COR-L47 (cell line): ENCODE results near the gene PRICKLE2.

Experiments used
- DNase-seq: peaks from one replicate; lab custom pipeline; 2025; lab: John Stamatoyannopoulos, UW

Gene PRICKLE2

DNA sequence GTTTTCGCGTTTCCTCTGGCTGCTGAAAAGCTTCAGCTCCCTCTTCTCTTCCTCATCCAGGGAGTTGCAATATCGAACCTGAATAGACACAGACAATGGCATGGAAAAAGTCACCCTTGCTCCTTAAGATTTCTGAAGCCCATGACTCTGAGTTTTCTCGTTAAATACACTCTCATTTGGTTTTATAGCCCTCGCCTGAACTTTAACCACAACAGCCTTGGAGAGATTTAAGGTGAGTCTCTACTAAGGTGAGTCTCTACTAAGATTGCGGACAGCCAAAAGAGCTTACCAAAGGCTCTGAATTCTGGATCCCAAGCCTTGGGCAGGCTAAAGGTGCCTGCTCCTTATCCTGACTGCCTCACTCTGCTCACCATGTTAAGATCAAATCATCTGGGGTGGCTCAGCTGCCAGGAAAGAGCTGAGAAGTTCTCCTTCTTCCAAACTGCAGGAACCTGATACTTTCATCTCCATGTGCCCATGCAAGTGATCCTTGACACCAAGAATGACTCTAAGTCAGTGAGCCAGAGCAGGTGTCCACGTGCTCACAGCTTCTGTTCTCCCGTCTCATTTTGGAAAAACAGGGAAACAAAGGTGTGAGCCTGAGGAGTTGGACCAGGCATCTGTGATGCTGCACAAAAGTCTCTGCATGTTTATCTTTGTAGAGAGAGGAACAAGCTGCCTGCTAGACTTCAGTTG is 65.1 kb downstream of the PRICKLE2 start:
- DNase-seq = no peak

- DNase-seq = no peak
Measured at GRCh38 chr3:64158334-64158733, 66.9 kb downstream of the PRICKLE2 start.

DNA sequence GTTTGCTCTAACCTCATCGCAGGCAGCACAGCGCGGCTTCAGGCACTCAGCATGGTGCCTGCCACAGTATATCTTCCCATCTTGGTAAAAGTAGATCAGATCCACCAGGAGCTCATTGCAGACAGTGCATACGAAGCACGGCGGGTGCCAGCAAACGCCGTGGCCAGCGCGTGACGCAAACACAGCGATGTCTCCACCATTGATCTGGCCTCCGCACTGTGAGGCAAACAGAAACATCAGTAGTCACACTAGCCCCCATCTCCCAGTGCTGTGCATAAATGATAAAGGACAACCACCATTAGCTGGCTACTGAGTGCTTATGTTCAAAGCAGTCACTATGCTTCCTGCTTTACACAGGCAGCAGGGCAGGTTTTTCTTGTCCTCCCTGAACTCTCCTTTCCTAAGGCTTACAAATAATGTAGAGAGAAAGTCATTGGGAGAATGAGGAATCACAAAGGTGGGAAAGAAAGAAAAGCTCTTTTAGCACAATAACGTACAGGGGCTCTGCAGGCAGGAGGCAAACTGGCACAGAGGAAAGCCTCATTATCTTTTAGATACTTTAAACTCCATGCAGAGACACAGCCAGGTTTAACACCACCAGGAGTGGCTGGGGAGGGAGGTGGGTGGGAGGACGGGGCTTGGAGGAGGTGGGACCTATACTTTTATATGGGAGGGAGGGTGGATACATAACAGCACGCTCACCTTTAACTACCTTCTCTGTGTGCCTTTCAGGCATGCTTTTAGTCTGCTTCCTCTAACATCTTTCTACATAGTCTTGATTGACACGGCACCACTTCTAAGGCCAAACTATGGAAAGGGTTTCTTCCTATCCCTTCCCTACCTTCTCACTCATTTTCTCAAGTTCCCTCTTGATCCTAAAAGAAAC is 67.9 kb downstream of the PRICKLE2 start:
- DNase-seq = no peak

DNA sequence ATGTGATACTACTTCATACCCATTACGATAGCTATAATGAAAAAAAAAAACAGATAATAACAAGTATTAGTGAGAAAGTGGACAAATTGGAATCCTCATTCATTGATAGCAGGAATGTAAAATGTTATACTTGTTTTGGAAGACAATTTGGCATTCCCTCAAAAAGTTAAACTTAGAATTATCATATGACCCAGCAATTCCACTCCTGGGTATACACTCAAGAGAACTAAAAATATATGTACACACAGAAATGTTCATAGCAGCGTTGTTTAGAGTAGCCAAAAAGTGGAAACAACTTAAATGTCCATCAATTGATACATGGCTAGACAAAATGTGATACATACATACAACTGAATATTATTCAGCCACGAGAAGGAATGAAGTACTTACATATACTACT is 69.9 kb downstream of the PRICKLE2 start:
- DNase-seq = no peak

GRCh38 chr3:64152676-64153466 is 72.4 kb downstream of the PRICKLE2 start:
- DNase-seq = no peak

GRCh38 chr3:64152086-64152485 is 73.2 kb downstream of the PRICKLE2 start:
- no peak for DNase-seq

GRCh38 chr3:64151342-64151871 is 73.9 kb downstream of the PRICKLE2 start:
- no peak for DNase-seq

DNA sequence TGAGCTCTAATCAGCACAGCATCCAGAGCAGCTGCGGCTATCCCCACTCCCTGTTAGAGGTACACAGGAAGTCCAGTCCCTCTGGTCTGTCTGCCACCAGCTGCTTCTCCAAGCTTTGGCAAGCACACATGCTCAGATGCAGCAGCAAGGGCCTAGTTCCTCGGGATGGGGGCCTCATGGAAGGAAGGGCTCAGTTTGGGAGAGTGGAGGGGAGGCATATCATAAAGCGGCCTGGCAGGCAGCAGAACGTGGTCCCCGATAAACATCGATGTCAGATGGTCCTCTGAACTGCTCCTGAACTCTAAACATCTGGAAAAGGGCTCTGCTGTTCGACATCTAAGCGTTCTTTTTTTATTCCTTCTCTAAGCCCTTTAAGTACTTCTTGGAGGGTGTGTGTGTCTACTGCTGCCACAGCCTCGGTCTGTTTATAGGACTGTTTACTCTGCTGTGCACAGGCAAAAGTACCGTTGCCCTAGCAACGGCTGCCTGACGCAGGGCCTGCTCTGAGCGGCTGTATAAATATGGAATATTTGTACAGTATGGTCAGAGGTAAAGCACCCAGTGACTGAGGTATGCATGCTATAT is 74.6 kb downstream of the PRICKLE2 start:
- peak; percentile 55 for DNase-seq

GRCh38 chr3:64149886-64150285 is 75.4 kb downstream of the PRICKLE2 start:
- DNase-seq = no peak

GRCh38 chr3:64148955-64149653 is 76.2 kb downstream of the PRICKLE2 start:
- no peak for DNase-seq

GRCh38 chr3:64147211-64147610 is 78.1 kb downstream of the PRICKLE2 start:
- no peak for DNase-seq

DNA sequence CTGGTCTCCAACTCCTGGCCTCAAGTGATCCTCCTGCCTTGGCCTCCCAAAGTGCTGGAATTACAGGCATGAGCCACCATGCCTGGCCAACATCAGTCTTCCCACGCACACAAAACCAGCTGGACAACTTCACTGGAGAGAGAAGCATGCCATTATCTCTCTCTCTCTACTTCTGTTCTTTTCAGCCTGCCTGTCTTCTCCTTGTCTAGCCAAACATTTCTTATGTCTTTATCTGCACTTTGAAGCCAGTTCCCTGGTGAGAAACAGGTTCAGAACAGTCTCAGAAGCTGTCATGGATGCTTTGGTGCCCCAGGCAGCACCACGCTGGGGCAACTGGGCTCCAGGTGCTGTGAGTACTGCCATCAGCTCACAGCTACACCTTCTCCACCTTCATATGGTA is 79.8 kb downstream of the PRICKLE2 start:
- DNase-seq = no peak

- no peak for DNase-seq
Measured at GRCh38 chr3:64144241-64144900, 80.9 kb downstream of the PRICKLE2 start.

DNA sequence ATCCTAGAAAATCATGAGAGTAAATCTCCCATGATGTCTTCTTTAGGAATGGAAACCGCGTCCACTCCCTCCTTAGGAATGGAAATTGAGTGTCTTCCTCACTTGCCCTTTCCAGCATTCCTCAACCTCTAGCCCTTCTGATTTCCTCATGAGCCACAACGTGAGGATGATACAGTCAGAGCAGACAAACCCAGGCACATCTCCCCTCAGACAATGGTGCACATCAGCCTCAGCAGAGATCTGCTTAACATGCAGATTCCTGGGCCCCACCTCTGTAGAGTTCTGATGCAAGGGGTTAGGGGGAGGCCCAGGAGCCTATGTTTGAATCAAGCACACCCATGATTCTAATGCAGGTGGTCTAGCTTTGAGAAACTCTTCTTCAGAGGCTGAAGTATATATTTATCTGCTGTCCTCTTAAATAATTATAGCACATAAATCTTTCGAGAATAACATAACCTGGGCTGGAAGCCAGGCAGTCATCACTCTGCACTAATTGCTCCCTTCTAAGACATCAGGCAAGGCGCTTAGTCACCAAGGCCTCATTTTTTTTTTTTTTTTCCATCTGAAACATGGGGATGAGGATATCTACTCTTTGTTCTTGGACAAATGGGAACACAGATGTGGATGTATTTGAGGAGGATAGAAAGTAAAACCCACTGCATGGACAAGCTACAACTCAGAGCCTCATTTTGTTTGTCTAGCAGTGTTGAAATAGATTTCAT is 81.7 kb downstream of the PRICKLE2 start:
- peak; percentile 29 for DNase-seq

DNA sequence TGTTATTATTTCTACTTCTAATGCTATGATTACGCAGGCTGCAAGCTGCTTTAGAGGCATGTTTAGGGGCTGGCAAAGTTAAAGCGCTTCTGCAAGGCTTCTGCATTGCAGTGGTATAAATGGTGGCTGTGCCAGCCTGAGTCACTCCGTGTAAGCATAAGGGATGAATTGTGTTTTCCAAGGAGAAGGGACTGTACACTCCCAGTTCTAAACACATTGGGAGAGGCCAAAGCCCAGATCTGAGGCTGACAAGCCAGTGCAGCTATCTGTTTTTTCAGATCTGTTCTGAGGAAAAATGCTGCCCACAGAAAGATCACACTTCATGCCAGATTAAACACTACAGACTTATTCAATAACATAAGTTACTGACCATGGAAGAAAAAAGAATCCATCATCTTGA is 83.8 kb downstream of the PRICKLE2 start:
- no peak for DNase-seq

DNA sequence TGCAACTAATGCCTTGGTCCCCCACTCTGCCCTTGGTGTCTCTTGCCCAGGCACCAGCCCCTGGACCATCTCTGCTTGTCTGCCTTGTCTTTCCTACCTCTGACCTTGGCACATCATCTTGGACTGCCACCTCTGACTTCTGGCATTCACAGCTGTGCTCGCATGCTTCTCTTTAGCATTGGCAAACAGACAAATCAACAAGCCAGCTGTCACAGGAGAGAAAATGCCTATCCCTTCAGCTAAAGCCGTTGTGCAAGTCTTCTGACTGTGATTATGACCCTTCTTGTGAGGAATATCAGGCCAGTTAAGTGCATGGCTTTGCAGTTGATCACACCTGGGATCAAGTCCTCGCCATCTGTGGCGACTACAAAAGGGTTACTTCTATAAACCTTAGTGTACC is 84.6 kb downstream of the PRICKLE2 start:
- DNase-seq = no peak

GRCh38 chr3:64138656-64139375 is 86.5 kb downstream of the PRICKLE2 start:
- no peak for DNase-seq

DNA sequence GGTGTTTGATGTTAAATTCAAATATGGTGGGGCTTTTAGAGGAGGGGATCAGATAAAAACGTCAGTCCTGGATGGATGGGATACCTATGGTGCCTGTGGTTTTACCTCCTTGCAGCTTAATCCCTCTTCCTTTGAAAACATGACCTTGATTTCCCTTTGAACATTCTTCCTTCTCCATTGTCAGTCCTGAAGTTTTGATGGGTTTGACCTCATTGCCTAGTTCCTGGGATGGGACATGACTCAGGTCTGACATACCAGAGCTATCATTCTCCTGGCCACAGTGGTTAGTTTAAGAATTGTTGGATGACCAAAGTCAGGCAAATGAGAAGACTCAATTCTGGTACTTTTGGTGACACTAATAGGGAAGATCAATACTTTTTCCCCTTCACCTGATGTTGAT is 87.2 kb downstream of the PRICKLE2 start:
- no peak for DNase-seq

- no peak for DNase-seq
Measured at GRCh38 chr3:64134882-64135281, 90.4 kb downstream of the PRICKLE2 start.
